Liver (tissue), 9 donors: Measurements from ENCODE around the gene FAM156A. TPM values are rescaled to one million over a fixed set of nuclear protein-coding genes. Genes with fewer than 3 reads are reported as not detected.

Experiments used
- DNase-seq: peaks from one replicate; pipeline ENCODE4 v3.0.0-alpha.2; 2017; ENCODE audit warnings: low spot score
- H3K27ac ChIP-seq, 2 donors: one replicate each; pipeline ENCODE4 v1.7.0; 2013; ENCODE audit warnings: inconsistent platforms in 2 of 2, low read length in 2 of 2, control low read depth in 1 of 2, low read depth in 1 of 2, mild to moderate bottlenecking in 1 of 2
- H3K27me3 ChIP-seq, 4 donors: one replicate each; pipeline versions ENCODE4 v1.6.1 to v1.7.0; 2013; ENCODE audit warnings: low read length in 3 of 4, inconsistent platforms in 1 of 4, mild to moderate bottlenecking in 1 of 4, moderate library complexity in 1 of 4; ENCODE audit not compliant: control insufficient read depth in 4 of 4, insufficient read depth in 4 of 4
- H3K36me3 ChIP-seq, 4 donors: one replicate each; pipeline versions ENCODE4 v1.6.1 to v1.7.0; 2013; ENCODE audit warnings: low read length in 3 of 4, mild to moderate bottlenecking in 3 of 4, low read depth in 1 of 4, moderate library complexity in 1 of 4; ENCODE audit not compliant: control insufficient read depth in 4 of 4, insufficient read depth in 3 of 4
- H3K4me1 ChIP-seq, 4 donors: one replicate each; pipeline versions ENCODE4 v1.6.1 to v1.7.0; 2013; ENCODE audit warnings: low read length in 3 of 4, mild to moderate bottlenecking in 3 of 4, moderate library complexity in 1 of 4; ENCODE audit not compliant: control insufficient read depth in 4 of 4, insufficient read depth in 4 of 4
- H3K4me3 ChIP-seq, 3 donors: one replicate each; pipeline versions ENCODE4 v1.6.1 to v1.7.0; 2013; ENCODE audit warnings: low read length in 3 of 3, control low read depth in 1 of 3, low read depth in 1 of 3, mild to moderate bottlenecking in 1 of 3
- H3K9ac ChIP-seq, 2 donors: one replicate each; pipeline ENCODE4 v1.7.0; 2013; ENCODE audit warnings: low read length in 2 of 2, mild to moderate bottlenecking in 2 of 2, moderate library complexity in 2 of 2, control low read depth in 1 of 2, low read depth in 1 of 2
- H3K9me3 ChIP-seq, 4 donors: one replicate each; pipeline versions ENCODE4 v1.6.1 to v1.7.0; 2013; ENCODE audit warnings: low read length in 3 of 4; ENCODE audit not compliant: control insufficient read depth in 4 of 4
- EGR1 ChIP-seq, 2 donors: IDR thresholded peaks; 2 replicates each; pipeline ENCODE4 v1.6.1; 2016 to 2018; ENCODE audit warnings: antibody characterized with exemption in 2 of 2, low read depth in 2 of 2
- FOXA1 ChIP-seq: IDR thresholded peaks from 2 replicates; pipeline ENCODE4 v1.6.1; 2016; ENCODE audit warnings: antibody characterized with exemption
- FOXA2 ChIP-seq: IDR thresholded peaks from 2 replicates; pipeline ENCODE4 v1.6.1; 2016; ENCODE audit warnings: antibody characterized with exemption
- GABPA ChIP-seq, 2 donors: IDR thresholded peaks in 1 of 2; conservative IDR thresholded peaks in 1 of 2; 2 replicates each; pipeline ENCODE4 v1.6.1; 2016; ENCODE audit warnings: antibody characterized with exemption in 2 of 2, mild to moderate bottlenecking in 1 of 2, moderate library complexity in 1 of 2
- HNF4A ChIP-seq, 2 donors: conservative IDR thresholded peaks; 2 replicates each; pipeline ENCODE4 v1.6.1; 2016; ENCODE audit warnings: antibody characterized with exemption in 2 of 2, mild to moderate bottlenecking in 2 of 2
- HNF4G ChIP-seq: IDR thresholded peaks from 2 replicates; pipeline ENCODE4 v1.6.1; 2016; ENCODE audit warnings: antibody characterized with exemption
- JUND ChIP-seq, 2 donors: IDR thresholded peaks; 2 replicates each; pipeline ENCODE4 v1.6.1; 2016; ENCODE audit warnings: antibody characterized with exemption in 2 of 2
- MAX ChIP-seq: IDR thresholded peaks from 2 replicates; pipeline ENCODE4 v1.6.1; 2016; ENCODE audit warnings: antibody characterized with exemption
- NR2F2 ChIP-seq: IDR thresholded peaks from 2 replicates; pipeline ENCODE4 v1.6.1; 2016; ENCODE audit warnings: antibody characterized with exemption
- RAD21 ChIP-seq, 2 donors: IDR thresholded peaks; 2 replicates each; pipeline ENCODE4 v1.6.1; 2016; ENCODE audit warnings: antibody characterized with exemption in 2 of 2, mild to moderate bottlenecking in 2 of 2
- RXRA ChIP-seq, 2 donors: IDR thresholded peaks; 2 replicates each; pipeline ENCODE4 v1.6.1; 2017 to 2018; ENCODE audit warnings: antibody characterized with exemption in 2 of 2, mild to moderate bottlenecking in 1 of 2
- SP1 ChIP-seq: IDR thresholded peaks from 2 replicates; pipeline ENCODE4 v1.6.1; 2018; ENCODE audit warnings: antibody characterized with exemption, mild to moderate bottlenecking
- TAF1 ChIP-seq: conservative IDR thresholded peaks from 2 replicates; pipeline ENCODE4 v1.6.1; 2016; ENCODE audit warnings: antibody characterized with exemption, mild to moderate bottlenecking
- YY1 ChIP-seq: IDR thresholded peaks from 2 replicates; pipeline ENCODE4 v1.6.1; 2016; ENCODE audit warnings: antibody characterized with exemption, mild to moderate bottlenecking
- ZBTB33 ChIP-seq: IDR thresholded peaks from 2 replicates; pipeline ENCODE4 v1.6.1; 2016; ENCODE audit warnings: antibody characterized with exemption
- WGBS: extraction: QIAGEN DNeasy Blood & Tissue Kit; methylation state at CpG from one replicate; pipeline ENCODE4 v1.1.7; 2013; 5-methylcytosine and 5-hydroxymethylcytosine counted together
- polyA plus RNA-seq, 2 donors: library from polyadenylated mRNA; stranded (reverse) in 1 of 2; unstranded in 1 of 2; fragments of 200-250 nt in 1 of 2; fragments of >200 nt in 1 of 2; fragmentation: Nextera tagmentation in 1 of 2; extraction: Ambion mirVana in 1 of 2; gene quantifications; one replicate each; pipeline versions ENCODE4 v1.2.1 to v1.2.3, GENCODE V29; 2013 to 2015
- total RNA-seq, 2 donors: library from RNA; depleted of rRNA; stranded (reverse); fragments of >200 nt; gene quantifications; one replicate each; pipeline ENCODE4 v1.2.3, GENCODE V29; 2014
- TF ChIP-seq, protein P1 (sequence below): fragments of 150-350 bp; IDR thresholded peaks from 2 replicates; pipeline ENCODE4 v1.5.1; 2017; ENCODE audit warnings: improper control_type of control experiment, low read depth, low read length; ENCODE audit not compliant: missing input control
- TF ChIP-seq, protein P2 (sequence below): IDR thresholded peaks from 2 replicates; pipeline ENCODE4 v1.6.1; 2016; ENCODE audit warnings: antibody characterized with exemption
- TF ChIP-seq, protein P3 (sequence below): IDR thresholded peaks from 2 replicates; pipeline ENCODE4 v1.6.1; 2016; ENCODE audit warnings: antibody characterized with exemption, mild to moderate bottlenecking
- donor health status: healthy.
- donor health status: healthy.
- donor health status: healthy.
- donor health status: healthy.
- donor health status: healthy.

The FAM156A gene
- total and polyA plus RNA-seq, 4 donors, result 2.7 to 12.6 (median 5.9) TPM

DNA sequence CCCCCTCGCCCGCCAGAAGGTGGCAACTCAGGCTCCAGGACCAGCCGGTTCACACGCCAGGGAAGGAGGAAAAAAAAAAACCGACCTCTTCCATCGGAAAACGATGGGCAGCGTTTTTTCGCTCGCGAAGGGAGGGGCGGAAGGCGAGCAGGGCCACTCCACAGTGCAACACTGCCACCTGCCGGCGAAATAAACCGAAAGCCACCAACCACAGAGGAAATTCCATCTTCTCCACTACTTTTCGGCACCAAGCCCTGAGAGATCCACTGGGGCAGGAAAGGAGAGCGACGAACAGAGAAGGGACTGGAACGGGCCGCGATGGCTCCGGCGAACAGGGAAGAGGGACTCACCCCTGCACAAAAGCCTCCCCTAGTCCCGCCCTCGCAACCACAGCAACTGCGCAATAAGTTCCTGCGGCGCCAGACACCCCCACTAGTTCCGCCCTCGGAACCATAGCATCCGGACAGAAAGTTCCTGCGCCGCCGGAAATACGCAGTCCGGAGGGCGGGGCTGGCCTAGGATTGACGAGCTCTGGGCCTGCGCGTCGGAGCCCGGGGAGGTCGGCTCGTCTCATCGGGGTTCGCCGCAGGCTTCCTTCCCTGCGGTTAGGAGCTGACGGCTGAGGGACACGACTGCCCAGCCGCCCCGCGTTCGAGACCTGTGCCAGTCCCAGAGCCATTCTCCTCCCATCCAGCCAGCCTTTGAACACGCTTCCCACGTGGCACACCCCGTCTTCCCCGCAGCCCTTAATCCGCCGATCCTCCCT lies 23.4 kb downstream of the FAM156A start (continued):
- TF ChIP-seq, protein P1, sequence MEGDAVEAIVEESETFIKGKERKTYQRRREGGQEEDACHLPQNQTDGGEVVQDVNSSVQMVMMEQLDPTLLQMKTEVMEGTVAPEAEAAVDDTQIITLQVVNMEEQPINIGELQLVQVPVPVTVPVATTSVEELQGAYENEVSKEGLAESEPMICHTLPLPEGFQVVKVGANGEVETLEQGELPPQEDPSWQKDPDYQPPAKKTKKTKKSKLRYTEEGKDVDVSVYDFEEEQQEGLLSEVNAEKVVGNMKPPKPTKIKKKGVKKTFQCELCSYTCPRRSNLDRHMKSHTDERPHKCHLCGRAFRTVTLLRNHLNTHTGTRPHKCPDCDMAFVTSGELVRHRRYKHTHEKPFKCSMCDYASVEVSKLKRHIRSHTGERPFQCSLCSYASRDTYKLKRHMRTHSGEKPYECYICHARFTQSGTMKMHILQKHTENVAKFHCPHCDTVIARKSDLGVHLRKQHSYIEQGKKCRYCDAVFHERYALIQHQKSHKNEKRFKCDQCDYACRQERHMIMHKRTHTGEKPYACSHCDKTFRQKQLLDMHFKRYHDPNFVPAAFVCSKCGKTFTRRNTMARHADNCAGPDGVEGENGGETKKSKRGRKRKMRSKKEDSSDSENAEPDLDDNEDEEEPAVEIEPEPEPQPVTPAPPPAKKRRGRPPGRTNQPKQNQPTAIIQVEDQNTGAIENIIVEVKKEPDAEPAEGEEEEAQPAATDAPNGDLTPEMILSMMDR, result peak; percentile 96
- TF ChIP-seq, protein P2, sequence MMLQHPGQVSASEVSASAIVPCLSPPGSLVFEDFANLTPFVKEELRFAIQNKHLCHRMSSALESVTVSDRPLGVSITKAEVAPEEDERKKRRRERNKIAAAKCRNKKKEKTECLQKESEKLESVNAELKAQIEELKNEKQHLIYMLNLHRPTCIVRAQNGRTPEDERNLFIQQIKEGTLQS, result peak; percentile 79
- TF ChIP-seq MAX (peak; percentile 15), RAD21 (IDR thresholded peaks at IDR 0.05) (peak; percentile 94 to 99), FOXA2 (no peak)

GRCh38 chrX:52933976-52934703 lies 24.2 kb downstream of the FAM156A start:
- 2% methylated on average over 27 of the region's 27 CpGs for WGBS
- no peaks in the 10 kb centered on the region for H3K36me3 ChIP-seq
- H3K4me3 ChIP-seq, result peak overlapping the region; percentile 69 to 95 (median 90)
- TF ChIP-seq EGR1 (IDR thresholded peaks at IDR 0.05; ENCODE audit: low read depth in 2 of 2) (no peak), TAF1 (no peak), RAD21 (IDR thresholded peaks at IDR 0.05) (no peak), FOXA1 (no peak), HNF4G (no peak), GABPA (IDR thresholded peaks at IDR 0.05 in 1 of 2, conservative IDR thresholded peaks at IDR 0.05 in 1 of 2) (no peak), HNF4A (conservative IDR thresholded peaks at IDR 0.05) (no peak), NR2F2 (no peak), RXRA (IDR thresholded peaks at IDR 0.05) (no peak), ZBTB33 (no peak), YY1 (no peak), FOXA2 (no peak), SP1 (no peak), MAX (no peak), JUND (IDR thresholded peaks at IDR 0.05) (no peak)
- TF ChIP-seq, protein P2, result no peak
- TF ChIP-seq, protein P1, result no peak
- TF ChIP-seq, protein P3, sequence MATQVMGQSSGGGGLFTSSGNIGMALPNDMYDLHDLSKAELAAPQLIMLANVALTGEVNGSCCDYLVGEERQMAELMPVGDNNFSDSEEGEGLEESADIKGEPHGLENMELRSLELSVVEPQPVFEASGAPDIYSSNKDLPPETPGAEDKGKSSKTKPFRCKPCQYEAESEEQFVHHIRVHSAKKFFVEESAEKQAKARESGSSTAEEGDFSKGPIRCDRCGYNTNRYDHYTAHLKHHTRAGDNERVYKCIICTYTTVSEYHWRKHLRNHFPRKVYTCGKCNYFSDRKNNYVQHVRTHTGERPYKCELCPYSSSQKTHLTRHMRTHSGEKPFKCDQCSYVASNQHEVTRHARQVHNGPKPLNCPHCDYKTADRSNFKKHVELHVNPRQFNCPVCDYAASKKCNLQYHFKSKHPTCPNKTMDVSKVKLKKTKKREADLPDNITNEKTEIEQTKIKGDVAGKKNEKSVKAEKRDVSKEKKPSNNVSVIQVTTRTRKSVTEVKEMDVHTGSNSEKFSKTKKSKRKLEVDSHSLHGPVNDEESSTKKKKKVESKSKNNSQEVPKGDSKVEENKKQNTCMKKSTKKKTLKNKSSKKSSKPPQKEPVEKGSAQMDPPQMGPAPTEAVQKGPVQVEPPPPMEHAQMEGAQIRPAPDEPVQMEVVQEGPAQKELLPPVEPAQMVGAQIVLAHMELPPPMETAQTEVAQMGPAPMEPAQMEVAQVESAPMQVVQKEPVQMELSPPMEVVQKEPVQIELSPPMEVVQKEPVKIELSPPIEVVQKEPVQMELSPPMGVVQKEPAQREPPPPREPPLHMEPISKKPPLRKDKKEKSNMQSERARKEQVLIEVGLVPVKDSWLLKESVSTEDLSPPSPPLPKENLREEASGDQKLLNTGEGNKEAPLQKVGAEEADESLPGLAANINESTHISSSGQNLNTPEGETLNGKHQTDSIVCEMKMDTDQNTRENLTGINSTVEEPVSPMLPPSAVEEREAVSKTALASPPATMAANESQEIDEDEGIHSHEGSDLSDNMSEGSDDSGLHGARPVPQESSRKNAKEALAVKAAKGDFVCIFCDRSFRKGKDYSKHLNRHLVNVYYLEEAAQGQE, result no peak
- H3K9ac ChIP-seq, result peak overlapping the region; percentile 30 to 87
- H3K4me1 ChIP-seq, result peaks cover 0 to 16% (median 13%) of the 10 kb centered on the region in 4 donors
- no peaks in the 10 kb centered on the region for H3K27me3 ChIP-seq
- DNase-seq, result no peak
- peak overlapping the region; percentile 92 to 95 for H3K27ac ChIP-seq
- no peaks in the 10 kb centered on the region for H3K9me3 ChIP-seq
